DMS153 treated with DMSO at 0.1 percent for 48 hours (cell line): ENCODE measurements around the gene TELO2.
"Not testable (repeated sequence)": the region's sequence is repeated elsewhere in the genome, so short reads cannot be mapped to it uniquely, and the experiment has no call there.

Source experiments
- DNase-seq: peaks from one replicate; lab custom pipeline; 2025; ENCODE audit not compliant: unreplicated experiment; lab: John Stamatoyannopoulos, UW

TELO2 gene

DNA sequence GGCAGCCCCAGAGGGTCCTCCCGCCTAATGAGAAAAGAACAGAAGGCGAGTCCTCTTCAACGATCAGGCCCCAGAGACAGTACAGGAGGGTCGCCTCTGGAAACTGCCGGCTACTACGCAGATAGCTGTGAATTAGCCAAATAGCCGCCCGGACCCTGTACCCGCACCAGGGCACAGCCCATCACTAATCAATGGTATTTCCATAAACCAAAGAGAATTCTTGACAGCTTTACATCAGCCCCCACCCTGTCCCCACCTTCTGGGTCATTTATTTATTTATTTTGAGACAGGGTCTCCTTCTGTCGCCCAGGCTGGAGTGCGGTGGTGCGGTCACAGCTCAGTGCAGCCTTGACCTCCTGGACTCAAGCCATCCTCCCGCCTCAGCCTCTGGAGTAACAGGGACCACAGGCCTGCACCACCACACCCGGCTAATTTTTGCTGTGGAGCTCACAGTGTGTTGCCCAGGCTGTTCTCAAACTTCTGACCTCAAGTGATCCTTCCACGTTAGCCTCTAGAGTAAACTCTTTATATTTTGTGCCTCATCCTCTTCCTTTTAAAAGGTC is 17.5 kb upstream of the TELO2 start:
- no peak for DNase-seq

DNA sequence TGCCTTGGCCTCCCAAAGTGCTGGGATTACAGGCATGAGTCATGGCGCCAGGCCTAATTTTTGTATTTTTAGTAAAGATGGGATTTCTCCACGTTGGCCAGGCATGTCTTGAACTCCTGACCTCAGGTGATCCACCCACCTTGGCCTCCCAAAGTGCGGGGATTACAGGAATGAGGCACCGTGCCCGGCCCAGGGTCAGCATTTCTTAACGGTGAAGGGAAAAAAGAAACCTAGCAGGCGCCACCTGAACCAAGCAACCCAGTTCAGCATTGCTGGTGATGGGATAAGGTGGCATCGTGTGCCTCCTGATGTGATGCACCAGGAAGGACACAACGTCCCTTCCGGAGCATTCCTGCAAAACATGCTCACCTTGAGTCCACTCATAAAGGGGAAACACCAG is 16.1 kb upstream of the TELO2 start:
- no peak for DNase-seq

DNA sequence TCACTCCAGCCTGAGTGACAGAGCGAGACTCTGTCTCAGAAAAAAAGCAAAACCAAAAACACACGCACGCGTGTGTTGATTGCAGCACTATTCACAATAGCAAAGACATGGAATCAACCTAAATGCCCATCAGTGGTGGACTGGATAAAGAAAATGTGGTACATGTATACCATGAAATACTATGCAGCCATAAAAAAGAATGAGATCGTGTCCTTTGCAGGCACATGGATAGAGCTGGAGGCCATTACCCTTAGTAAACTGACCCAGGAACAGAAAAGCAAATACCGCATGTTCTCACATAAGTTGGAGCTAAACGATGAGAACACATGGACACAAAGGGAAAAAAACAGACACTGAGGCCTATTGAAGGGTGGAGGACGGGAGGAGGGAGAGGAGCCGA is 14.2 kb upstream of the TELO2 start:
- not testable (repeated sequence) for DNase-seq

DNA sequence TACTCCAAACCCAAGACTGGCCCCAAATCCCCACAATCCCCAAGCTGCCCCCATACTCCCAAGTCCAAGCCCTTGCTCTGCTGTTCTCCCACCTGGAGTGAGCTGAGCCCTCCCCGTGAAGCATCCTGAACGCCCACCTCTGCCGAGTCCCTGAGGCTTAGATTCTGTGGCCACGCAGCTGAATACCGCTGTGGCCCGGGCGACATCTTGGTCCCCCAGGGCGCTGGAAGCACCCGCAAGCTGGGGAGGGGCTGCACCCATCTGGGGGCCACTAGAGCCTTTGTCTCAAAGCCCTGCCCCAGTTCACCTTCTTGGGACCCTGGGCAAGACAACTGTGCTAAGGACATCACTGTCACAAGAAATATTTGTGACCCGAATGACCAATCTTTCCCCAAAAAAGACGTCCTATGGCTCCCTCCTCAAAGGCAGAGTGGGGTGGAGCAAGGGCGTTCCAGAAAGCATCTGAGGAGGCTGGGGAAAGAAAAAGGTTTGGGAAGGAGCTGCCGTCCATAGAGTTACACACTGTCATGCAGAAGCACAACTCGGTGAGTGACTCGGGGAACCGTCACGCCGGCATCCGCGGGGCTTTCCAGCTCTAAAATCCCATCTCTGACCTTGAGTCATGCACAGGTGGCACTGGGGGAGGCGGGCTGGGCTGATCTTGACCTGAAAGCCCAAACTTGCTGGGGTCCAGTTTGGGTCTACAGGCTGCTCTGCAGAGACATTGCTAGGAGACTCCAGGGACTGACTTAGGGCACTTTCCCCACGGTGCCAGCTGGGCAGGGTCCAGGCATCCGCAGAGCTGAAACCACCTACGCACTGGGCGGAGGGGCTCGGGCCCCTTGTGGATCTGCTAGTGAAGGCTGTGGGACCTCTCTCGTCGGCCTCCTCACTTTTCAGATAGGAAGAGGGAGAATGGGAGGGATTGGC is 11.0 kb upstream of the TELO2 start:
- DNase-seq, result no peak

DNA sequence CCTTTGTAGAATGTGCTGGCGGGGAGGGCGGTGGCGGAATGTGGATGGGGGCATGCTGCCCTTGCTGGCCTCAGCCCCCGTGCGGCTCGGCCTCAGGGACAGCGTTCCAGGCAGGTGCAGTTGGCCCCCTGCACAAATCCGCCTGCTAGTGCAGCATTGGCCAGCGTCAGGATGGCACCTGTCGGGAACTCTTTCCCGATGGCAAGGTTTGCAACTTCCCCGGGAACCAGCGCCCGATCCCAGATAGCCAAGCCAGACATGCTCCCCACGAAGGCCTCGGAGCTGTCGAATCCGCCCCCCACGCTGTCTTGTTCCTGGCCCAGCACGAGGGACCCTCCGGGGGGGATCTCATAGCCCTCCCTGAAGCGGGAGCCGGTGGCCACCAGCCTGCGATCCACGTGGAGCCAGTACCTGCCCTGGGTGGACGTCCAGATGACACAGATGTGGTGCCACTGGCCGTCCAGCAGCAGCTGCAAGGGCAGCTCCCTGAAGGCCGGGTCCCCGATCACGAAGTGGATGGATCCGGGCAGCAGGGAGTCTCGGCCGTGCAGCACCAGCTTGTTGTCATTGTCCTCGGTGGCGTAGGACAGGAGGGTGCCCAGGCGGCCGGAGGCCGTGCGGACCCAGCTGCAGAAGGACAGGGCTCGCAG is 7.2 kb upstream of the TELO2 start:
- no peak for DNase-seq

DNA sequence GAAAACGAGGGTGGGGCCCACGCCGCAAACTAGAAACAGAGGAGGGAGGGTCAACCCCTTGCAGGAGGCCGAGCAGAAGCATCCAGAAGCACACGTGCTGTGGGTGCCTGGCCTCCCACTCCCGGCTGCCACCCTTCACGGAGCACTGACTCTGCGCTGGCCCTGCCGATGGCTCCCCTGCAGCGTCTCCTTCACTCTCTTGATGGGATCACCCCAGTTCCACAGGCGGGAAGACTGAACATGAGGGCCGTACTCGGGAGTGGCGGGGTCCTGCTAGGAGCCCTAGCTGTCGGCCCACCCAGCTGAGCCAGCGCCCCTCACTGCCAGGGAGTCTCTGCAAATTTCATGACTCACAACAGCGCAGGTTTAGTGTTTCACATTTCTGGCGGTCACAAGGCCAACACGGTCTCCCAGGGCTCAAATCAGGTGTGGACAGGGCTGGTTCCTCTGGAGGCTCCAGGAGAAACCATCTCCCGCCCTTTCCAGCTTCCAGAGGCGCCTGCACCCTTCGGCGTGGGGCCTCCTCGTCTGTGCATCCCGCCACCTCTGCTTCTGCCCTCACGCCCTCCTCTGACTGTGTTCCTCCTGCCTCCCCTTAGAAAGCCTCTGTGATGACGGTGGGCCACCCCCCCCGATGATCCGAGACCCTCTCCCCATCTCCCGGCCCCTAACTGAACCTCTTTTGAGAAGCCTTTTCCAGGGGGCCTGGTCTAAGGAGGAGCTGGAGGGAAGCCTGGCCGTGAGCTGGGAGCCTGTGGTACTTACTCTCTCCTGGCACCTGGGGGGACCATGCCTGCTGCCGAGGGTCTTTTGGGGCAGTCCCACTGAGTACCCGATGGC is 6.4 kb upstream of the TELO2 start:
- no peak for DNase-seq

DNA sequence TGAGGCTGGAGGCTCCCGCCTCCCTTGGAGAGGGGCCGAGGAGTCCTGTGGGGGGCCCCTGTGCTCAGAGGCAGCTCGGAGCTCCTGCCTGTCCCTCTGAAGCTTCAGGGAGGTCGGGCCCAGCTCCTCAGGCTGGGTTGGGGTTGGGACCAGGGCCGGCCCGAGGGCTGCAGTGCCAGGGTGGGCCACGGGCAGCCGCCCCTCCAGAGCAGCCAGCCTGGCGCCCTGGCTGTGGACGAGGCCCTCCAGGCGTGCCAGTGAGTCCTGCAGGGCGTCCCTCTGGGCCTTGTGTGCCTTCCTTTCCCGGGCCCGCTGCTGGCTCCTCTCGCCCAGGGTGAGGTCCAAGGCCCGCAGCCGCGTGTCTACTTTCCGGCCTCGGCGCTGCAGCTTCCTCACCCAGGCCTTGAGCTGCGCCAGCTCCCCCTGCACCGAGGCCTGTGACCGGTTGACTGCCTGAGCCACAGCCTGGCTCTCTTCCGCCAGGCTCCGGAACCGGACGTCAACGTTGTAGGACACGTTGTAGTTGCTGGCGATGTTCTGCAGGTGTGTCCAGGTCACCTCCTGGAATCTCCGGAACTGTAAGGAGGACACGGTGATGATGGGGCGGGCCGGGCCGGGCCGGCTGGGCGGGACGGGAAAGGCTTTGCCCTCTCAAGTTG is 5.6 kb upstream of the TELO2 start:
- no peak for DNase-seq

DNA sequence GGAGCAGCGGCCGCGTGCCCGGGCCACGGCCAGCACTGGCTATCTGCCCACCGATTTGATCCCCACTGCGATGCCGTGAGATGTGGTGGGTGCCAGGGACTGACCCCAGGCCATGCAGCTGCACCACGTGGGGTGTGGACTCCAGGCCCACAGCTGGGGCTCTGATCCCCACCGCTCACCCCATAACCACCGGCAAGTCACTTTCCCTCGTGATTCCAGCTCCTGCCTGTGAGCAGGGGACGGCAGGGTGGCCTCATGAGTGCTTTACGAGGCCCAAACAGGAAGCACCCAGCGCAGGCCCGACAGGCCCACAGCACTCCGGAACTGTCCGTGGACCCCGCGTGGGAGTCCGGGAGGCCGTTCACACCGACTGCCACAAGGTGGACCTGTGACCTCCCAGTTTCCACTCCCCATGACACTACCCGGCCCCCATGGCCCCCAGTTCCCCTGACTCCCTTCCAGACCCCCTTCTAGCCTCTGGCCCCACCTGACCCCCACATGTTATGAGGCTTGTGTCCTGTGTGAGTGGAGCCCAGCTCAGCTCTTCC is 5.0 kb upstream of the TELO2 start:
- no peak for DNase-seq

DNA sequence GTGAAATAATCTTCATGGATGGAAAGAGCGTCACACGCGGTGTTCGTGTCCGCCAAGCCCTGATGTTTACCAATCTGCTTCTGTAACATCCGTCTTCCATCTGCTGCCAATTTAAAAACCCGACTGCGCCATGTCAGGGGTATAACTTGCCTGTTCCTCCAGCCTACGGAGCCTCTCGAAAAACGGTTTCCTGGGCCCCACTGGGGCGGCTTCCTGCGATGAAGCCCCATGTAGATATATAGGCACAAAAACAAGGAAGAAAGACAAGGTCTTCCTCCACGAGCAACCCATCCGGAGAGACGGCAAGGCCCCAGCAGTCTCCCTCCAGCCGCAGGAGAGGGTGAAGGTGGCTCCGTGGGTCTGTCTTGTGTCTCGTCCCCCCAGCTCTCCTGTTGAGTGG is 4.5 kb upstream of the TELO2 start, which contains the start of gene PTX4:
TSS of gene PTX4 (minus strand) at position 326 of the 400 bp plus-strand sequence. CDS start at position 291, 35 bp downstream.
- DNase-seq, result no peak

DNA sequence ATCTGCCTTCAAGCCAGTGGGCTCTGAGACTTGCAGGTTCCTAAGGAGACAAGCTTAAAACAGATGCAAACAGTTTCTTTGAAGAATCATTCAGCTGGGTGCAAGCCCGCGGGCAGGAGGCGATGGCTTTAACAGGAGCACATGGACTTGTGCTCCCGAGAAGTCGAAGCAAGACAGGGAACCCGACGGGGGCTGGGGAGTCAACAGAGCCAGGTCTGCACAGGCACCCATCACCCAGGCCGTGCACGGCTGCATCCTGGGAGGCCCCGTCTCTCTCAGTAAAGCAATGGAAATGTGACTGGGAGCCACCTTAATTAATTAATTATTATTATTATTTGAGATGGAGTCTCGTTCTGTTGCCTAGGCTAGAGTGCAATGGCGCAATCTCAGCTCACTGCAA is 4.1 kb upstream of the TELO2 start:
- no peak for DNase-seq

DNA sequence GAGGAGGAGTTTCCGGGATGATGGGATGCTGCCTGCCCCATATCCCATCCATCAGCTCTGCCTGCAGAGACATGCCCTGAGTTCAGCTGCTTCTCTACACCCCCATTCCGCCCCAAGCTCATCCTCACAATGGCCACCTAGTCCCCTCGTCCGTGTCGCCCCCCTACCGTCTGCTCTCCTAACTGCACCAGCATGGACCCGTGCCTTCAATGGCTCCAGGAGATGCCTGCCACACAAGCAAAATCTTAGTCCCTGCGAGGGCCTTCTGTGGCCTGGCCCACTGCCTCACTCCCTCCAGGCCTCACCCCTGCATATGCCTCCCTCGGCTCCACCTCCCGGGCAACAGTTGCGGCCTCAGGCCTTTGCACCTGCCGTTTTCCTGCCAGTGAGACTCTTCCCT is 1.8 kb upstream of the TELO2 start:
- DNase-seq, result no peak

DNA sequence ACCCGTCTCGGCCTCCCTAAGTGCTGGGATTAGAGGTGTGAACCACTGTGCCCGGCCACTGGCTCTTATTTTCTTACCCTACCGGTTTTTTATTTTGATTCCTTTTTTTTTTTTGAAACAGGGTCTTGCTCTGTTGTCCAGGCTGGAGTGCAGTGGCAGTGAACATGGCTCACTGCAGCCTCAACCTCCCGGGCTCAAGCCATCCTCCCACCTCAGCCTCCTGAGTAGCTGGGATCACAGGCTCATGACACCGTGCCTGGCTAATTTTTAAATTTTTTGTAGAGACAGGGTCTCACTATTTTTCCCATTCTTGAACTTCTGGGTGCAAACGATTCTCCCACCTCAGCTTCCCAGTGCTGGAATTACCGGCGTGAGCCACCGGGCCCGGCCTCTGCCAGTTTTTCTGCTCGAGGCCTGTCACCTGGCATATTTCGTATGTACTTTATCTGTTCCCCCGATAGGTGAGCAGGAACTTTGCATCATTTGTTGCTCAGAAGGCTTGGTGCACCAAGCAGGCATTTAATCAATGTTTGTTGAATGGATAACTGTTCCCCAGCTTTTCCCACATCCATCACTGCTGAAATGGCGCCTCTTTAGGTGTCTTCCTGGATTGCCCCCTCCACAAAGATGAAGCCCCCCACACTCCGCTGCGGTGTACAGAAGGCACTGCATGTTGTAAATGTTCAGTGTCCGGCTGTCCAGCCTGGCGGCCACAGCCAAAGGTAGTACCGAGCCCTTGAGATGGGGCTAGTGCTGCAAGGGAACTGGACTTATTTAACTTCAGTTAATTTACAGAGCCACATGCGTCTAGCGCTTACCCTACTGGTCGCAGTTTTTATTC is 858 bp upstream of the TELO2 start:
- no peak for DNase-seq

DNA sequence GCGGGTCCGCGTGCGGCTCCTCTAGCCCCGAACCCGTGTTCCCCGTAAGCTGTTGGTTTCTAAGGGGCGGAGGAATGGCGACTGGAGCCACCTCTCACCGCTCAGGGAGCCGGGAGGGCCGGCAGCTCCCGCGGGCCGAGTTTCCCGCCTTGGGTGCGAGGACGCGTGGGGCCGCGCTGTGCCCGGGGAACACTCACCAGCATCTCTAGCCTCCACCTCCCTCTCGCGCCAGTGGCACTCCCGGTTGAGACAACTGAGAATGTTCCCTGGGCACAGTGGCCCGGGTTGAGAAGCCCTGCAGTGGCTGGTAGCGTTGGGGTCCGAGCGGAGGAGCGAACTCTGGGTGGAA is 560 bp downstream of the TELO2 start:
- DNase-seq, result no peak

DNA sequence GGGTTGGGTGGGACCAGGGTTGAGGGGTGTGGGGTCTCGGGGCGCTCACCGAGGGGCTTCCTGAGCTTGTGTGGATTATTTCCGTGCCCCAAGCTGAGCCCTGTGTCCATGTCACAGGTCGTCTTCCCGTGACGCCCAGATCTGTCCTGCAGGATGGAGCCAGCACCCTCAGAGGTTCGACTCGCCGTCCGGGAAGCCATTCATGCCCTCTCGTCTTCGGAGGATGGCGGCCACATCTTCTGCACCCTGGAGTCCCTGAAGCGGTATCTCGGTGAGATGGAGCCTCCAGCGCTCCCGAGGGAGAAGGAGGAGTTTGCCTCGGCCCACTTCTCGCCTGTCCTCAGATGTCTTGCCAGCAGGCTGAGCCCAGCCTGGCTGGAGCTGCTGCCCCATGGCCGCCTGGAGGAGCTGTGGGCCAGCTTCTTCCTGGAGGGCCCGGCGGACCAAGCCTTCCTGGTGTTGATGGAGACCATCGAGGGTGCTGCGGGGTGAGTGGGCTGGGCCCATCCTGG is 1.0 kb downstream of the TELO2 start:
- no peak for DNase-seq

DNA sequence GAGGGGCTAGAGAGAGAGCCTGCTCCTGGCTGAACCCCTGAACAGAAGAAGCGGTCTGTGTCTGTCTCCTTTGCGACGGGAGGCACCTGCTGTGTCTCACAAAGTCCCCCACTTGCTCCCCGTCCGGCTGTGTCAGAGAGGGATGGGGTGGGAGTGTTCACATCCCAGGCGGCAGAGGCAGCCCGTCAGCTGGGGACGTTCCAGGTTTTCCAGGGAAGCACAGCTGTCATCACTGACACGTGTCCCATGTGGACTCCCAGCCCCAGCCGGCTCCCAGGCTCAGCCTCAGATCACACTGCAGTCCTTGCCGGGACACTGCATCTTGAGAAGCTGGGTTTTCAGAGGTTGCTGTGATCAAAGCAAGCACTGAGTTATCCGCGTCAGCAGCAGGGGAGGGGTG is 1.6 kb downstream of the TELO2 start:
- DNase-seq, result no peak

DNA sequence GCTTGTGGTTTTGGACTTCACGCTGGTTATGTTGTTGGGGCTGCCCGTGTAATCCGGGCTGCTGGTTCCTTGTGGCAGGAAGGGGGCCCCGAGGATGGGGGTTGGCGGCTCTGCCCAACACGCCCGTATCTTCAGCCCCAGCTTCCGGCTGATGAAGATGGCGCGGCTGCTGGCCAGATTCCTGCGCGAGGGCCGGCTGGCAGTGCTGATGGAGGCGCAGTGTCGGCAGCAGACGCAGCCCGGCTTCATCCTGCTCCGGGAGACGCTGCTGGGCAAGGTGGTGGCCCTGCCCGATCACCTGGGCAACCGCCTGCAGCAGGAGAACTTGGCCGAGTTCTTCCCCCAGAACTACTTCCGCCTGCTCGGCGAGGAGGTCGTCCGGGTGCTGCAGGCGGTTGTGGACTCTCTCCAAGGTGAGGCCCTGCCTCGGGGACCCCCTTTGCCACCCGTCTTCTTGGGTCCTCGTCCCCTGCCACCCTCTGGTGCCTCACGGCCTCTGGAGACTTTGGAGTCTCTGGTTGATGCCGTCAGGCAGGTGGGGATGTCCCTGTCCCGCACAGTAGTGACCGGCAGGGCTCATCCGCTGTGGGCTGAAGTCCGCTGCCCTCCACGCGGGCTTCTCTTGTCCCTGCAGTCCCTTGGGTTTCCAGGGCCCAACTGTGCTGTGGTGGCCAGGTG is 2.2 kb downstream of the TELO2 start:
- DNase-seq, result no peak

DNA sequence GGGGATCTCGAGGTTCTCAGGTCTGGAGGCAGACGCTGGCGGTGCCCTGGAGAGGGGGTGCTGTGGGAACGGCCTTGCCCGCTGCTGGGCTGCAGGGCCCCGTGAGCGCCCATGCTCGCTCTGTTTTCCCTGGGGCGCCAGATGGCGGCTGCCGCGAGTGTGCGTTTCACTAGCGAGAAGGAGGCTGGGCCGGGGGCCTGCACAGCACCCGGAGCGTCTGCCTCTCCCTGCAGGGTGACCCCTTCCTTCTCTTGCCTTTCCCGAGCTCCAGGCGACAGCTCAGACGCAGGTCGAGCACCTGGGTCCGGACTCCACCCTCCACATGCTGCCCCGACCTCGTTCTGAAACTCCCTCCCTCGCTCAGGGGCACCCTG is 2.7 kb downstream of the TELO2 start:
- no peak for DNase-seq

DNA sequence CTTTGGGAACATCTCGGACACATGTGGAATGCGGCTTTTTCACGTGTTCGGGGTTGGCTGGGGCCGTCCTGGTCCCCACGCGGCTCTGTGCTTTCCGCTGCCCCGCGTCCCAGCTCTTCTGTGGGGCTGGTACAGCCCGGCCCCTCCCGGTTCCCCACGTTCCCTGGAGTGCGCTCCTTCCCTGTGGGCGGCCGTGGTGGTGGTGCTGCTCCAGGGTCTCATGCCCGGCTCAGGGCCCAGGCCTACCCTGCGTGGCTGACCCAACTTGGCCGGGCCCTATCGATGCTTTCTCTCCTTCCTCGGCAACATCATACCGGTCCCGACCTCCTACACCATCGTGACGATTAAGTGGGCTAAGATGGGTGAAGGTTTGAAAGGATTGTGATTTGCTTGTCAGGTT is 3.3 kb downstream of the TELO2 start:
- no peak for DNase-seq
